GM21576 (cell line): Measurements from ENCODE around the gene KCNIP4.

ENCODE experiments used
- ATAC-seq: cut with Tn5 transposase; IDR thresholded peaks from one replicate; pipeline ENCODE4 v1.9.1; 2021; ENCODE audit warnings: mild to moderate bottlenecking, moderate library complexity; ENCODE audit not compliant: unreplicated experiment

The KCNIP4 gene

GRCh38 chr4:21856301-21856700, 92.3 kb downstream of the KCNIP4 start:
- no peak for ATAC-seq

- no peak for ATAC-seq
Measured at GRCh38 chr4:21849077-21849476, 99.5 kb downstream of the KCNIP4 start.

- ATAC-seq = no peak
Measured at GRCh38 chr4:21848021-21848420, 100.6 kb downstream of the KCNIP4 start.

GRCh38 chr4:21845663-21846062, 102.9 kb downstream of the KCNIP4 start:
- no peak for ATAC-seq

DNA sequence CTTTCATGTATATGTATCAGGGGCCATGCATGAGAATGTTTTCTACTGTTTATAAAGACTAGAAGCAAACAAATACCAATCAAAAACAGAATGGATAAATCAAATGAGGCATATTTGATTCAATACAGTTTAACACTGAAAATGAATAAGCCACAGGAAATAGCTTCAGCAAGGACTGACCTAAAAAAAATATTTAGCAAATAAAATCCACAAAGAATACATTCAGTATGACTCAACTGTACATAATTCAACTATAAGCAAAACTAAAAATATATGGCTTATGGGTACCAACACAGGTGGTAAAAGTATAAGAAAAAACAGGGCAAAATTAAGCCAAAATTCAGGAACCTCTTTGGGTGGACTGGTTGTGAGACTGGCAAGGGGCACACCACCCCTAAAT, 112.9 kb downstream of the KCNIP4 start:
- no peak for ATAC-seq

DNA sequence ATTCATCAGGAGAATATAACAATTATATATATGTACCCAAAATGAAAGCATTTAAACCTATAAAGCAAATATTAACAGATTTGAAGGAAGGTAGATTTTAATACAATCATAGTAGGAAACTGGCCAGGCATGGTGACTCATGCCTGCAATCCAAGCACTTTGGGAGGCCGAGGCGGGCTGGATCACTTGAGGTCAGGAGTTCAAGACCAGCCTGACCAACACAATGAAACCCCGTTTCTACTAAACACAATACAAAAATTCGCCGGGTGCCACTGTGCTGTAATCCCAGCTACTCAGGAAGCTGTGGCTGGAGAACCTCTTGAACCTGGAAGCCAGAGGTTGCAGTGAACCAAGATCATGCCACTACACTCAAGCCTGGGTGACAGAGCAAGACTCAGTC, 118.3 kb downstream of the KCNIP4 start:
- no peak for ATAC-seq

- ATAC-seq = no peak
Measured at GRCh38 chr4:21827575-21827974, 121.0 kb downstream of the KCNIP4 start.

DNA sequence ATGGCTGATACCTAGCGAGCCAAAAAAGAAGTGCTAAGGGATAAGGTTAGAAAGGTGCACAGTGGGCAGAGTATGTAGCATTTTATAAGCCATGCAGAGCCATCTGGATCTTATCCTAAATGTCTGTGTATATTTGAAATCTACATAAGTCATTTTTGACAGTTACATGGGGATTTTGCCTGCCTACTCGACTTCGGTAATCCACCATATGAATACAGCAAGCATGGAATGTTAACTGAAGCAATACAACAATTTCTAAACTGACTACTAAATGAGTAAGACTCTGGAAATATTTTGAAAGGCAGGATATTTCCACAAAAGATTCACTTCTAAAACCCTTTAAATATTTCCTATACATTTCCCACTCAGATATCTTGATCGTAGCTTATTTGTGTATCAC, 122.5 kb downstream of the KCNIP4 start:
- ATAC-seq = no peak

DNA sequence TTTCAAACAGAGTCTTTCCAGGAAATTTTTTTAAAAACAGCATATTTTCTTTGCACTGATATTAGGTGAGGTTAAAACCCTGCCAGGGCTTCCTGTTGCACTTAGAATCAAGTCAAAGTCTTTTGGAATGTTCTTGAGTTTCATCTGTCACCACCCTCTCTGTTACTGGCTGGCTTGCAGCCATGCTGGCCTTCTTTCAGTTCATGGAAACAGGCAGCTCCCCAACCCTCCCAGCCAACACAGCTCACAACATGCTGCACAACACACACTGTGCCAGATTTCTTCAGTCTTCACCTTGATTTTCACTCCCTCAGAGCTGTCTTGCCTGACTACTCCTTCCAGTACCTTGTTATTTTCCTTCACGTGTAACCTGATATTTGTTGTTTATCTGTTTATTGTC, 129.5 kb downstream of the KCNIP4 start:
- no peak for ATAC-seq

DNA sequence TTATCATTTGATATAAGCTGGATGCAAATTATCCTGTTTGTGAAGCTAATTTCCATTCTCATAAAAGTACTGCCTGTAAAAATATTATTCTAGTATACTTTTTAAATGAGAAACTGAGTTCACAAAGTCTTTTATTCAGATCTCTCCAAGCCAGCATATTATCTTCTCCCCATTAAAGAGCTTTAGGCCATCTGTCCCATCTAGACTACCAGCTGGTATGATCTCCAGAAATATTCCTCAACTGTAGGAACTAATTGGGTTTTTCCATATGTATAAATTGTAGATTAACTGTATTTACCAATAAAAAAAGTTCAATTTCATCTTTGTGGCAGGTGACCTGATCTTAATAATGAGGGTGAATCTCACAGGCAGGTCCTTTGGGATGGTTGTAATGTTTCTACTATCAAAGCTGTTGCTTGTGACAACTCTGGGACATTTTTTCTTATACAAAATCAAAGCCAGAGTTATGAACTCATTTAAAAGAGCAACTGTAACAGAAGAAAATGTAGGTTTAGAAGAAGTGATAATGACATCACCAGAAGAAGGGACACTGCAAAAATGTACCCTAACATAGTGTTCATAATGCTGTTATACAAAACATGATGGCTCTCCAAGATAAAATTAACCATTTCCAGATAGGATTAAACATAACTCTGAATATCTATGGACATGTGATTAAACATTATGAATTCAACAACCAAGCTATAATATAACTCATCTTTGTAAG, 132.8 kb downstream of the KCNIP4 start:
- ATAC-seq = no peak

GRCh38 chr4:21811565-21811964, 137.0 kb downstream of the KCNIP4 start:
- no peak for ATAC-seq

DNA sequence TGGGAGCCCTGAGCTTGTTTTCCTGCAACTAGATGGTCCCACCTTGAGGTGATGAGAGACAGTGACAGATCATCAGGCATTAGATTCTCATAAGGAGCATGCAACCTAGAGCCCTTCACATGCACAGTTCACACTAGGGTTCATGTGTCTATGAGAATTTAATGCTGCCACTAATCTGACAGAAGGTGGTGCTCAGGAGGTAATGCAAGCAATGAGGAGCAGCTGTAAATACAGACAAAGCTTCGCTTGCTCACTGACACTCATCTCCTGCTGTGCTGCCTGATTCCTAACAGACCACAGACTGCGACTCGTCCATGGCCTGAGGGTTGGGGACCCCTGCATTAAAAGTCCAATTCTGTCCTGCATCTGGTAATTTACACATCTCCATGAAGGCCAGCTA, 141.6 kb downstream of the KCNIP4 start:
- no peak for ATAC-seq

- ATAC-seq = no peak
Measured at GRCh38 chr4:21802406-21802805, 146.2 kb downstream of the KCNIP4 start.

GRCh38 chr4:21801661-21802385, 146.7 kb downstream of the KCNIP4 start:
- no peak for ATAC-seq

- no peak for ATAC-seq
Measured at GRCh38 chr4:21795091-21795490, 153.5 kb downstream of the KCNIP4 start.

- no peak for ATAC-seq
Measured at GRCh38 chr4:21792736-21793135, 155.8 kb downstream of the KCNIP4 start.

GRCh38 chr4:21790438-21791029, 158.0 kb downstream of the KCNIP4 start:
- no peak for ATAC-seq

DNA sequence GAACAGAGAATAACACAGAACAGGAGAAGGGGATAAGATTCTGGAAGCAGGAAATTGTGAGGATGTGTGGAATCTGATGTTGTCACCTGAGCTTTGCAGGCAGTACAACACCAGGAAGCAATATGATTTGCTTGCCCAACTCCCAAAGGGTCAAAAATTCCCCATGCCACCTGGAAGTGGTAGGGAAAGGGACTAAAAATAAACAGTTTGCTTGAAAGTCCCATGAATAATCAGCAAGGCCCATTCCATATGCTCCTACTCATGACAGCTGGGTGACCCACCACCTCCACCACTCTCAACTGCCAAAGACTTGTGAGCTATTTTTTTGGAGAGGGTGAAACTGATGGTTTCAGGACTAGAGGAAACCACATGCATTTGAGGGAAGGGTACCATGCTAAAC, 168.4 kb downstream of the KCNIP4 start:
- ATAC-seq = no peak

DNA sequence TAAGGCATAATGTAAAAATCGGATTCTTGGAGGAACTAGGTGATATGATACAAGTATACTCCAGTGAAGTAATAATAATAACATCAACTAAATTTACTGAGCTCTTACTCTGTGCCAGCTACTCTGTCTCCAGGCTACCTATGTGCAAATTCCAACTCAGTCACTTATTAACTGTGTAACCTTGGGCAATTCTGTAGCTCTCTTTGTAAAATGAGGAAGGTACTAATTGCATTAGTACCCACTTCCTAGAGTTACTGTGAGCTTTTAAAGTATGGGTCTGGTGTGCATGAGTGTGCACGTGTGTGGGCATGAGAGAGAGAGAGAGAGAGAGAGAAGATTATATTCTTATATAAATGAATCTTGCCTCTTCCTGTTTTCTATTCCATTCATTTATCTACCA, 169.9 kb downstream of the KCNIP4 start:
- ATAC-seq = no peak

- no peak for ATAC-seq
Measured at GRCh38 chr4:21775703-21776102, 172.9 kb downstream of the KCNIP4 start.

DNA sequence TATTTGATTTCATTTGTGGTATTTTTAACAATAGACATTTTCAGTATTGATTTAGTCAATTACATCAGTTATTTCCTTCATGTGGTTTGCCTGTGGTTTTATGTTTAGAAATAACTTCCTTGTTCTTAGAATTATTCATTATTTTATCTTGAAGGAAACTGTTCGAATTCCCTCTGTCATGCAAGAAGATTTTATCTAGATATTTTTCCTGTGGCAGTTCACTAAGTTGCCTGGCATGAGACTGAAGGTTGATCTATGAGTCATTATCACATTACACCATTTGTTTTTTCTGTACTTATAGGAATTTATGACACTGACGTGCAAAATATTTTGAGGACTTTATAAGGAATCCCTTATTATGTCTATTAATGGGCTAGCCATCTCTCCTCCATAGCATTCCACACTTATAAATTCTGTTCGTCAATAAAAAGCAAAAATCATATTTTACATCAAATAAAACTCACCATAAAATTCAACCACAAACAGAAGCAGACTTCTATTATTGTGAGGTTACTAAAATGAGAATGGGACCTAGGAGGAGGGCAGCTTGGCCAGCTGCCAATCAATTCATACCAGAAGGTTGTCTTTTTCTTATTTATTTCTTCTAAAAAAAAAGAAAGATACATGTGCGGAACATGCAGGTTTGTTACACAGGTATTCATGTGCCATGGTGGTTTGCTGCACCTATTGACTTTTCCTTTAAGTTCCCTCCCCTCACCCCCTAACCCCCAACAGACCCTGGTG, 179.0 kb downstream of the KCNIP4 start:
- no peak for ATAC-seq
